Measurements from ENCODE around the gene CERS6.

CERS6 gene

DNA sequence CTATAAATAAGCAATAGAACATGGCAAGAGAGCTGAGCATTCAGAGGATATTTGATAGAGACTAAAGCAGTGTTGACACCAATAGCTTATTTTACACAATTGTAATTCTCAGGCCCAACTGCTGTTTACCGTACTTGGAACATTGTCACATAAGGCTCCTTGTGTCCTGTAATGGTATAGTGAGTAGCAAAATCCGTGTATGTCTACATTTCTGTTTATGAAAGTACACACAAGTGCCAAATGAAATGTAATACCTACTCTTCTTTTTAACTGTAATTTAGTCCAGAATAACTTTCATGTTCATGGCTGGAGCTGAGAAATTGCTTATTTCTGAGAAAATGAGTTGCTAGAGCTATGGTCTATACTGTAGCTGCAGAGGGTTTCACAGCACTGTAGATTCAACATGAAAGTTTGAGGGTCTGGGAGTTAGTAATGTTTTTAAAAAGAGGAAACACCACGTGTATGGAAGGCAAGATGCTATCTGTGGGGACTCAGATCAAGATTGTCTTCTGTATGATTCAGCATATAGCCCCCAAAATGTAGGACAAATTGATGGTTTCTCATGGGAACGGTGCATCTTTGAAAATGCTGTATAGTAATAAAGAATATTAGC is 236.2 kb downstream of the CERS6 start:
- TF ChIP-seq, protein P1, sequence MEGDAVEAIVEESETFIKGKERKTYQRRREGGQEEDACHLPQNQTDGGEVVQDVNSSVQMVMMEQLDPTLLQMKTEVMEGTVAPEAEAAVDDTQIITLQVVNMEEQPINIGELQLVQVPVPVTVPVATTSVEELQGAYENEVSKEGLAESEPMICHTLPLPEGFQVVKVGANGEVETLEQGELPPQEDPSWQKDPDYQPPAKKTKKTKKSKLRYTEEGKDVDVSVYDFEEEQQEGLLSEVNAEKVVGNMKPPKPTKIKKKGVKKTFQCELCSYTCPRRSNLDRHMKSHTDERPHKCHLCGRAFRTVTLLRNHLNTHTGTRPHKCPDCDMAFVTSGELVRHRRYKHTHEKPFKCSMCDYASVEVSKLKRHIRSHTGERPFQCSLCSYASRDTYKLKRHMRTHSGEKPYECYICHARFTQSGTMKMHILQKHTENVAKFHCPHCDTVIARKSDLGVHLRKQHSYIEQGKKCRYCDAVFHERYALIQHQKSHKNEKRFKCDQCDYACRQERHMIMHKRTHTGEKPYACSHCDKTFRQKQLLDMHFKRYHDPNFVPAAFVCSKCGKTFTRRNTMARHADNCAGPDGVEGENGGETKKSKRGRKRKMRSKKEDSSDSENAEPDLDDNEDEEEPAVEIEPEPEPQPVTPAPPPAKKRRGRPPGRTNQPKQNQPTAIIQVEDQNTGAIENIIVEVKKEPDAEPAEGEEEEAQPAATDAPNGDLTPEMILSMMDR (IDR thresholded peaks at IDR 0.05; ENCODE audit: low read depth, low read length, missing control alignments) = no peak
- DNase-seq (ENCODE audit: extremely low read depth, low read depth) = no peak
- no peak overlapping the region for H3K4me3 ChIP-seq (replicated peaks; ENCODE audit: low read depth, low read length)

DNA sequence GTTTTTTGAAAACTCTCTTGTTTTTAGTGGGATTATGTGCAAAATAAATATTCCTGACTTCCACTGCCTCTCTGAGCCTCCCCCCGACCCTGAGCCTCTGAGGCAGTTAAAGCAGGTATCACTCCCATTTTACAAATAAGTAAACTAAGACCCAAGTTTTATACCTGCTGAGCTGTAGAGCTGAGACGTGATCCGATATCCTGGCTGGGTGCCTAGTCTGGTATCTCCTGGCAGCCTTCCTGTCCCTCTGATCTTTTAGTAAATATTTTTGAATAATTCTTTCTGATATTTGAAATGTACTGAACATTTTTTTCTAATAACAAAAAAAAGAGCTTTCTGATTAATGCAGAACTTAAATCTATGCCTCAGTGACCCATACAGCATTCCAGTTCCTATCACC is 238.1 kb downstream of the CERS6 start:
- no peak for DNase-seq (ENCODE audit: extremely low read depth, low read depth)
- no peak overlapping the region for H3K4me3 ChIP-seq (replicated peaks; ENCODE audit: low read depth, low read length)
- TF ChIP-seq, protein P1 (IDR thresholded peaks at IDR 0.05; ENCODE audit: low read depth, low read length, missing control alignments) = no peak

DNA sequence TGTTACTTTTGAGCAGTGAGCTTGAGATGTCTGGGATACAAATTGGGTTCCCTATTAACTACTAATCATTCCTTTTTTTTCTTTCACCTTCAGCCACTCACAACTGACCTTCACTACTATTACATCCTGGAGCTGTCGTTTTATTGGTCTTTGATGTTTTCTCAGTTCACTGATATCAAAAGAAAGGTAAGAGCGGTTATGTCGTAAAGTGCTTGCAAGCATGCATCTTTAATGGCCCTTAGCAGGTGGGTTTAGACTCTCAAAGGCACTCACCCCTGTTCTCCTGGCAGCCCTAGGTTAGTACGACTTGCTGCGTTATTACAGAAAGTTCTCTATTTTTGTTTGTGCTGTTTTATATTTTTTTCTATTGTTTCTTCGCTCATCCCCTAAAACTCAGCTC is 238.8 kb downstream of the CERS6 start:
- H3K4me3 ChIP-seq (replicated peaks; ENCODE audit: low read depth, low read length) = no peak overlapping the region
- no peak for DNase-seq (ENCODE audit: extremely low read depth, low read depth)
- TF ChIP-seq, protein P1 (IDR thresholded peaks at IDR 0.05; ENCODE audit: low read depth, low read length, missing control alignments) = no peak

DNA sequence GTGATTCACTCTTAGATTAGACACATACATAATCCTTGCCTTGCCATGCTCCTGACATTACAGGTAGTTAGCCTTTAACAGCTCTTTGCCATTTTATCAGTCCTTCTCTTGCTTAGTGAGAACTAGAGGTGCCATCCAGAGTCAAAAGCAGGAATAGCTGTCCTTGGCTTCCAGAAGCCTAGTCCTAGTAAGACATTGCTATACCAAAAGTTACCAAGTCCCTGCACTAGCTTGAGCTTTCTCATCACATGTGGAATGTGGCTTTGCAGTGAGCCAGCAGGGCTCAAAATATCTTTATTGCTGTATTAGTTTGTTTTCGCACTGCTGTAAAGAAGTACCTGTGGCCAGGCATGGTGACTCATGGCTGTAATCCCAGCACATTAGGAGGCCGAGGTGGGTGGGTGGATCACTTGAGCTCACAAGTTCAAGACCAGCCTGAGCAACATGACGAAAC is 241.6 kb downstream of the CERS6 start:
- DNase-seq (ENCODE audit: extremely low read depth, low read depth) = no peak
- H3K4me3 ChIP-seq (replicated peaks; ENCODE audit: low read depth, low read length) = no peak overlapping the region
- TF ChIP-seq, protein P1 (IDR thresholded peaks at IDR 0.05; ENCODE audit: low read depth, low read length, missing control alignments) = no peak

DNA sequence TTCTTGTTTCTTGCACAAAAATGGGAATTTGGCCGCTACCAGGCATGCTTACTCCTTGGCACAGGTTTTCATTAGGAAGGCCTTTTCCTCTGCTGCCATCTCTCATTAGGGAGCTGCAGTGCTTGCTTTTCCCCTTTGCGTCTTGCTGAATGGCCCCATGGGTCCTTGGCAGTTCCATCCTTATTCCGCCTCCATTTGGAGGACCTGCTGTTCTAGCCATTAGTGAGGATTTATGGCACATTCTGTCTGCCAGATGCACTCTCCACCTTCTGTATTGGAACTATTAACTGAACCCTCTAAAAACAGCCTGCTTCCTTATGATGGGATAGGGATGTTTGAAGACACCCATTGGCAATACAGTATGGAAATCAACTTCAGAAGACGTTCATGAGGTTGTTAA is 242.9 kb downstream of the CERS6 start:
- no peak overlapping the region for H3K4me3 ChIP-seq (replicated peaks; ENCODE audit: low read depth, low read length)
- no peak for DNase-seq (ENCODE audit: extremely low read depth, low read depth)
- TF ChIP-seq, protein P1 (IDR thresholded peaks at IDR 0.05; ENCODE audit: low read depth, low read length, missing control alignments) = no peak

DNA sequence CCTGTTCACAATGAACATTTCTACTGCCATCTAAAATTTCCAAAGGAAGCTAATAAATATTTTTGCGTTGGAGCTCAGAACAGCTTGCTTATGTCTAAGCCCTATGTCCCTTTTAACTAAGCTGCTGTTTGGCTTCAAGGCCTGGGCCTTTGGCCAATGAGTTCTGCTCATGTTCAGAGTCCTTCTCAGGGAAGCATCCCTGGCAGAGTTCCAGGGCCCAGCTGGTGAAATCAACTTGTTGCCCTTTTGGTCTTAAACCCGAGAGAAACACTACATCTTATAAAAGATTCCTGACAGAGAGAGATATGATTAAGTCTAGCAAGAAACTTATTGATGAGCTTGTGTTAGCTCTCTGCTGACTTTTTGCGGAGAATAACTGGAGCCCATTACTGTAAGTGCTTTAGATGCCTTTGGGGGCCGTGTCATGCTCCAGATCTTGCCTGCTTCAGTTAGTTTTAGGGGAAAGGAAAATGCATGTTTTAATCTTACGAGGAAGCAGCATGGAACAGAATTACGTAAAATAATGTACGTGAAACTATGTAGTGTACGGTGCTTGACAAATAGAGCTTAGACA is 243.9 kb downstream of the CERS6 start:
- peak; percentile 67 for DNase-seq (ENCODE audit: extremely low read depth, low read depth)
- TF ChIP-seq, protein P1 (IDR thresholded peaks at IDR 0.05; ENCODE audit: low read depth, low read length, missing control alignments) = no peak
- H3K4me3 ChIP-seq (replicated peaks; ENCODE audit: low read depth, low read length) = no peak overlapping the region
